Testis (tissue), 2 donors: ENCODE measurements around the gene BOLA1.
"Not testable (repeated sequence)": the region's sequence is repeated elsewhere in the genome, so short reads cannot be mapped to it uniquely, and the experiment has no call there.

Experiments
- CTCF ChIP-seq, 3 experiments: fragments of 450-650 bp in 2 of 3; fragments of 200-600 bp in 1 of 3; sonication (generic) in 1 of 3; IDR thresholded peaks; one replicate each; pipeline ENCODE4 v1.5.1; 2016 to 2019; ENCODE audit warnings: antibody characterized with exemption in 3 of 3, mild to moderate bottlenecking in 2 of 3, moderate library complexity in 1 of 3
- POLR2A ChIP-seq: fragments of 450-650 bp; IDR thresholded peaks from one replicate; pipeline ENCODE4 v1.6.1; 2017; ENCODE audit warnings: antibody characterized with exemption, mild to moderate bottlenecking, moderate library complexity

DNA sequence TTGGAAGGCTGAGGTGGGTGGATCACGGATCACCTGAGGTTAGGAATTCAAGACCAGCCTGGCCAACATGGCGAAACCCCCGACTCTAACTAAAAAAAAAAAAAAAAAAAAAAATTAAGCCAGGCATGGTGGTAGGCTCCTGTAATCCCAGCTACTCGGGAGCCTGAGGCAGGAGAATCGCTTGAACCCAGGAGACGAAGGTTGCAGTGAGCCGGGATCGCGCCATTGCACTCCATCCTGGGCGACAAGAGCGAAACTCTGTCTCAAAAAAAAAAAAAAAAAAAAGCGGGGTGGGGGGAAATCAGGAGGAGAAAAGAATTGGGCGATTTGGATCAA, 39.3 kb downstream of the BOLA1 start:
- not testable (repeated sequence) for TF ChIP-seq CTCF (IDR thresholded peaks at IDR 0.05); POLR2A
